NCI-H748 treated with DMSO at 0.1 percent for 48 hours (cell line): ENCODE results near the gene BMPR1A.
"Not testable (repeated sequence)": the region's sequence is repeated elsewhere in the genome, so short reads cannot be mapped to it uniquely, and the experiment has no call there.

Experiments
- DNase-seq: peaks from one replicate; lab custom pipeline; 2025; lab: John Stamatoyannopoulos, UW

BMPR1A gene

DNA sequence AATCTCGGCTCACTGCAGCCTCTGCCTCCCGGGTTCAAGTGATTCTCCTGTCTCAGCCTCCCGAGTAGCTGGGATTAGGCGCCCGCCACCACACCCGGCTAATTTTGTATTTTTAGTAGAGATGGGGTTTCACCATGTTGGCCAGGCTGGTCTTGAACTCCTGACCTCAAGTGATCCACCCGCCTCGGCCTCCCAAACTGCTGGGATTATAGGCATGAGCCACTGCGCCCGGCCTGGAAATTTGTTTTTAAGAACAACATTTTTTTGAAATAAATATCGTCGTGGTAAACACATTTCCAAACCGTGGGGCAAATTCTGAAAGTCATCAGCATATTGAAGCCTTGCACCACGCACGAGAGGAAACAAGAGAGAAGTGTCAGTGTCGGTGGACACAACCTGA, 183.7 kb downstream of the BMPR1A start:
- DNase-seq: not testable (repeated sequence)

- DNase-seq: no peak
Measured at GRCh38 chr10:86940677-86941076, 184.3 kb downstream of the BMPR1A start.

DNA sequence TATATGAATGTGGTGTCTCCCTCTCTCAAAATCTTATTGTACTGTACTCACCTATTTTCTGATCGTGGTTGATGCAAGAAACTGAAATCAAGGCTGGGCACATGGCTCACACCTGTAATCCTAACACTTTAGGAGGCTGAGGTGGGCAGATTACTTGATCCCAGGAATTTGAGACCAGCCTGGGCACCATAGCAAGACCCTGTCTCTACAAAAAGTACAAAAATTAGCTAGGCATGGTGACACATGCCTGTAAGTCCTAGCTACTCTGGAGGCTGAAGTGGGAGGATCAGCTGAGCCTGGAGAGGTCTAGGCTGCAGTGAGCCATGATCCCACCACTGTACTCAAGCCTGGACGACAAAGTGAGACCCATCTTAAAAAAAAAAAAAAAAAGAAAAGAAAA, 185.0 kb downstream of the BMPR1A start:
- DNase-seq: no peak

- no peak for DNase-seq
Measured at GRCh38 chr10:86941991-86942421, 185.6 kb downstream of the BMPR1A start.

DNA sequence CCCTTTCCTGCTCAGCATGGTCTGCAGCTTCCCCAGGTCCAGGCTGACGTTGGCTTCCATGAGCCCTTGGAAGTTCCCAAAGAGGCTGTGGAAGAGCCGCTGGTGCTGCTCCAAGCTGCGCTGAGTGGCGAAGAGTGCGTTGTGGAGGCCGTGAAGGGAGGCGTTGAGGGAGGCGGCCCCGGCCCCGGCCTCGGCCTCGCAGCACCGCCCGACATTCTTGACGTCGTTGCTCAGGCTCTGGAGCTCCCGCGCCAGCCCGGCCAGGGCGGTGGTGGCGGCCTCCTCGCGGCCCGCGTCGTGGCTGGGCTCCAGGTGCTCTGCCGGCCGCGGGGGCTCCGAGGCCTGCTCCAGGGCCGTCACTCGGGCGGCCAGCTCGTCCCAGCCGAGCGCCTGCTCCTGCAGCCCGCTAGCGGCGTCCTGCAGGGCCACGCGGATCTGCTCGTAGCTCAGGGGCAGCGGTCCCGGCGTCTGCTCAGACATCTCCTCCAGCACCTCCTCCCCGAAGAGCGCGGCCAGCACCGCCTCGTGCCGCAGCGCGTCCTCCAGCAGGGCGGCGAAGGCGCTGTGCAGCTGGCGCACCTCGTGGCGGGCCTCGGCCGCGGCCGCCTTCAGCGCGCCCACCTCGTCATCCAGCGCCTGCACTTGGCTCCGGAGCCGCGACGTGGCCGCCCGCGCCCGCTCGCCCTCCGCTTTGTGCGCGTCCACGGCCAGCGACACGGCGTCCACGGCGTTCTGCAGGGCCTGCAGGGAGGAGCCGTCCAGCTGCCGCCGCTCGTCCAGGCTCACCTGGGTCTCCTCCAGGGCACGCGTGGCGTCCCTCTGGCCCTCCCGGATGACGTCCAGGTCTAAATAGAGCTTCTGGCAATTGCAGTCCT, 186.3 kb downstream of the BMPR1A start:
- DNase-seq: no peak

GRCh38 chr10:86943316-86944030, 187.1 kb downstream of the BMPR1A start:
- DNase-seq: no peak

DNA sequence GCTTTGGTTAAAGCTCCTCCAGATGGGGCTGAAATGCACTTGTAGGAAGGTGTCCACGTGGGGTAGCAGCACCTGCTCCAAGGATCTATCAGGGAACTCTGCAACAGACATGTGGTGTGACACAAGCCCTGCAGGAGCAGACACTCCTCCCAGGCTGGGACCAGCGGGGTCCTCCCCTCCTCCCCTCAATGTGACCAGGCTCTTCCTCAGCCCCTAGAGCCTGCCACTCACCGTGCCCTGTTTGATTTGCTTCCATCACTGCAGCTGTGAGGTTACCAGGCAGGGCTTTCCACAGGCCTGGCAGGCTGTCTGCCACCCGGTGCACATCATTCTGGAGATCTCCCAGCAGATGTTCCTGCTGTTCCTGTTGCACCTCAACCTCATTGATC, 187.6 kb downstream of the BMPR1A start:
- no peak for DNase-seq

DNA sequence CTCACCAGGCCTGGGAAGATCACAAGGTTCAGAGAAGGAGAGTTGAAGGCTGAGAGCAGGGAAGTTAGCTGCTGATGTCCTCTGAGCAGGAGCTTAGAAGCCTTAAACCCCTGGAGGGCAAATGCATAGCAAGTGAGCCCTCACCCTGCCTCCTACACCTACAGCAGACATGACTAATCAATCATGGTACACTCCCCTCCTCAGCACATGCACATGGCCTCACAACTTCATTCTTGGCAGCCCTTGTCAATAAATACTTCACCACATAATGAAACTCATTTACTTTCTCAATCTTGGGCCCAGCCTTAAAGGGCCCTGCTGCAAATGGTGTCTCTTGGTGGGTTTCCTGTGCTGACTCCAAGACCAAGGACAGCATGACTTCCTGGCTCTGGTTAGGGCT, 188.1 kb downstream of the BMPR1A start:
- no peak for DNase-seq

DNA sequence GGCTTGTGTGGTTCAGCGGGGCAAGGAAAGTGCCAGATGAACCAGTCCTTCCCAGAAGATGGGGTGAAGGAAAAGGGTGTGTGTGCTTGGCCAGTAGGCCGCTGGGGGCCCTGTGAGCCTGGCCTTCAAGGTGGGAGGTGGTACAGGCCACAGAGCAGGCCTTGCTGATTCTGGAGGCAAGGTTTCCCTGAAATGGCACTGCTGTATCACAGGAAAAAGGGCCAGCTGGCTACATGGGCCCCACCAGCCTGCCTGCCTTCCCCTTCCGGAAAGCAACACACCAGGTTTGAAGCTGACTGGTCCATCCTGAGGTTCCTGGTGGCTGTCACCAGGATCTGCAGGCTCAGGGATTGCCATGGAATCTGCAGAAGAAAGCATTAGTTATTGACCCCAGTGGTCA, 188.5 kb downstream of the BMPR1A start:
- DNase-seq: no peak

DNA sequence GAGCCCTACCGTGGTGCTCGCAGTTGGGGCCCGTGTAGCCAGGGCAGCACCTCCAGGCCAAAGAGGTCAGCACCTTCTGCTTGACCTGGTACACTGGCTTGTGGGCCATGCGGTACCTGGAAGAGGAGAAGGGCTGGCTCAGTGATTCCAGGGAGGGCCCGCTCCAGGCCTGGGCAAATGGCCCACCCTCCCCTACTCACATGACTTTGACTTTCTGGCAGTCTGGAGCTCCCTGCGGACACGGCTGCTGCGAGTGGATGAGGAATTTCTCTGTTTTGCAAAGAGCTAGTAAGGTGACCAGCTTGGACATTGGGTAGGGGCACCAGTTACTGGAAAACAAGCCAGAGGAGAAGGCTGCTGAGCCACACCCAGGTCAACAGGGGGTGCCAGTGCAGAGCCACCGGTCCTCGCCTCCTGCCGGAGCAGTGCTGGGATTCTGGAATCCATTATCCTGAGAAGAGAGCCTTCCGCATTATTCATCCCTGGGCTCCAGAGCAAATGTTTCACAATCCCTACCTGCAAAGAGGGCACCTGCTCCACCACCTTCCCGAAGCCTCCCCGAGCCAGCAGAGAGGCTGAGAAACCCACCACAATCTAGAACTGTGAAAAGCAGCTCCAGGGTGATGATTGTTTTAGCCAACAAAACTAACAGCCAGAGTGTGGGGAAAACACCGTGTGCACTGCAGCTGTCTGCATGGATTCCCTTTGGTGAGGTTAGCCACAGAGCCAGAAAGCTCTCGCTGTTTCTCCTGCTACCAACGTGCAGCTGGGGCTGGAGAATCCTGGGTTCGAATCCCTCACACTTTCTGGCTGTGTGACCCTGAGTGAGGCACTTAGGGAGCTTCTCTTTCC, 189.2 kb downstream of the BMPR1A start:
- DNase-seq: no peak

GRCh38 chr10:86946213-86947155, 190.1 kb downstream of the BMPR1A start:
- no peak for DNase-seq

GRCh38 chr10:86947806-86948205, 191.4 kb downstream of the BMPR1A start:
- not testable (repeated sequence) for DNase-seq

DNA sequence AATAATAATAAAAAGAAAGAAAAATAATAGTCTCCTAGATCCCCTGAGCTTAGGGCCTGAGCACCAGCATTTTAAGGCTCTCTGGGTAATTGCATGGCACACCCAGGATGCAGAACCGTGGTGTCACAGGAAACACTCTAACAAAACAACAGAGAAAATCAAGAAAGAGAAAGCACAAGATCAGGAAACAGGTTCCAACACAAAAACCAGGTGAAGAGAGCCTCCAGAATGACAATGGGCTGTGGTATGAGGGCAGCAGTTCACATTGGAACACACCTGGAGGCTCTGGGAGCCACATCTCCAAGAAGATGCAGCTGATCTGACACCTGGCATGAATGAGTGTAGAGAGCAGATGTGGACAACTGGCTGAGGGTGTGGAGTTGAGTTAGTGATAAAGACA, 193.9 kb downstream of the BMPR1A start:
- DNase-seq: no peak

DNA sequence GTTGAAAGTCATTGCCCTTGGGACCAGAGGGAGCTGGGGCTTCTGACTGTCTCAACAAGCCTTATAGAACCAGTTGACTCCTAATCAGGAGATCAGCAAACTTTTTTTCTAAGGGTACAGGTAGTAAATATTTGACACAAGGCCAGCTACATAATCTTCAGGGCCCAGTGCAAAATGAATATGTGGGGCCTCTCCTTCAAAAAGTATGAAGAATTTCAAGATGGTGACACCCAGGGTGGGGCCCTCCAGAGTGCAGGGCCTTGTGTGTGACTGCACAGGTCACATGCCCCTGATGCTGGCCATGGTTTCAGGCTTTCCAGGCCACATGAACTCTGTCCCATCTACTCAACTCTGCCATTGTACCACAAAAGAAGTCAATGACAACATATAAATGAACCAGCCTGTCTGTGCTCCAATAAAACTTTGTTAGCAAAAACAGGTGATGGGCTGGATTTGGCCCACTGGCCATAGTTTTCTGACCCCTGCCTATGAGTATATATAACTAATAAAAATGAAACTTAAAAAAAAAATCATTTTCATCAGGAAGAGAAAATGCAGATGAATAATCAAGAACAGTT, 194.9 kb downstream of the BMPR1A start:
- DNase-seq: no peak

GRCh38 chr10:86952106-86952505, 195.7 kb downstream of the BMPR1A start:
- no peak for DNase-seq

DNA sequence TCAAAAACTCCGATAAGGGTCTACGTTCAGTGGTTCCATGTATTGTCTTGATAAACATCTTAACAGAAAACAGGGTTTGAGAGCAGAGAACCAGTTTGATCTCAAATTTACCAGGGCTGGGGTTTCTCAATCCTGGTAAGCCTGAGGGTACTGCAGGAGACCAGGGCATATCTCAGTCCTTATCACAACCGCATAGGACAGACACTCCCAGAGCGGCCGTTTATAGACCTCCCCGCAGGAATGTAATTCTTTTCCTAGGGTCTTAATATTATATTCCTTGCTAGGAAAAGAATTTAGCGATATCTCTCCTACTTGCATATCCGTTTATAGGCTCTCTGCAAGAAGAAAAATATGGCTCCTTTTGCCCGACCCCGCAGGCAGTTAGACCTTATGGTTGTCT, 196.3 kb downstream of the BMPR1A start:
- not testable (repeated sequence) for DNase-seq

GRCh38 chr10:86953747-86954680, 197.6 kb downstream of the BMPR1A start:
- DNase-seq: no peak

DNA sequence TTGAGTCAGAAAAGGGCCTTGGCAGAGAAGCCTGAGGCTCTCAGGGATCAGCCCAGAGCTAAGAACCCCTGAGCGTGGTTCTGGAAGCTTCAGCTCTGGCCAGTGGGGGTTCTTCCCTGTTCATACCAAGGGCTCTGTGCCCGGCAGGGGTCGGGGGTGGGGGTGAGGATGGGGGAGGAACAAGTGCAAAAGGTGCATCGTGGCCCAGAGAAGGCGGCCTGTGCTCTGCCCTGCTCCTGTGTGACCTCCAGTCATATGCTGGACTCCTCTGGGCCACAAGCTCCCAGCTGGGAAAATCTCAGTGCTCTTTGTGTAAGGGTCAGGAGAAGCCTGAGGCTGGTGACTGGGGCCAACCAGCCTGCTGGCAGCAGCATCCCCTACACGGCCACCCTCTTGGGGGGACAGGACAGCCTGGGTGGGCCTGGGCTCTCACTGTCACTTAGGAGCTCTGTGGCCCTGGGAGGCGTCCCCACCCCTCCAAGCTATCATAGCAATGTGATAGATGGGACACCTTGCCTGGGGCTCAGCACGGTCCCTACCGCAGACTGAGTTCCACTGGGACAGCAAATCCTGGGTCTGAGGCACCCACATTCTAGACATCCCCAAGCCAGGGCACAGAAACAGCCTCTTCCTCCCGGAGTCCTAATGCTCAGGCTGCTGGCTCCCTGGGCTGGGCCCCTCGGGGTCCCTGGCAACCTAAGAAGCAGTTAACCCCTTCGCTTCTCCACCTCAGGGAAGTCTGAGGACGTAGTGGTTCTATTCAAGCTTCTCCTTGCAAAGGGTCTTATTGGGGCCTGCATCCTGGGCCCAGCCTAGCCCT, 198.5 kb downstream of the BMPR1A start:
- no peak for DNase-seq
